ENCODE measurements around the gene MACF1.

The MACF1 gene

GRCh38 chr1:39385067-39385988 lies 180.8 kb downstream of the MACF1 start:
- Histone ChIP-seq H2AFZ (ENCODE audit: low read length) (no peak overlapping the region), H3K4me3 (ENCODE audit: low read length) (no peak overlapping the region), H3K9ac (ENCODE audit: low read length) (no peak overlapping the region), H3F3A (ENCODE audit: insufficient read depth, low read length) (no peaks in the 10 kb centered on the region), H3K27ac (ENCODE audit: low read length) (no peak overlapping the region), H4K20me1 (ENCODE audit: insufficient read depth, low read length) (no peaks in the 10 kb centered on the region), H3K4me1 (ENCODE audit: low read length) (no peaks in the 10 kb centered on the region), H3K36me3 (replicated peaks; ENCODE audit: insufficient read depth, low read length) (peaks cover 13% of the 10 kb centered on the region), H3K9me2 (replicated peaks; ENCODE audit: insufficient read depth, low read length) (no peaks in the 10 kb centered on the region), H3K9me3 (replicated peaks; ENCODE audit: insufficient read depth, low read length) (no peaks in the 10 kb centered on the region), H3K4me2 (ENCODE audit: low read depth, low read length) (no peak overlapping the region), H3K79me2 (ENCODE audit: low read length) (peaks cover 27% of the 10 kb centered on the region), H3K27me3 (replicated peaks; ENCODE audit: insufficient read depth, low read length) (no peaks in the 10 kb centered on the region)
- DNase-seq: no peak
- TF ChIP-seq EZH2phosphoT487 (IDR thresholded peaks at IDR 0.05; ENCODE audit: low read length) (no peak), CTCF (IDR thresholded peaks at IDR 0.05; ENCODE audit: low read length) (no peak), EZH2 (optimal IDR thresholded peaks at IDR 0.05; ENCODE audit: low read depth, low read length) (no peak)

- Histone ChIP-seq H3K36me3 (replicated peaks; ENCODE audit: insufficient read depth, low read length) (peaks cover 7% of the 10 kb centered on the region), H2AFZ (ENCODE audit: low read length) (no peak overlapping the region), H3K79me2 (ENCODE audit: low read length) (peaks cover 43% of the 10 kb centered on the region), H3K9me3 (replicated peaks; ENCODE audit: insufficient read depth, low read length) (no peaks in the 10 kb centered on the region), H3K27ac (ENCODE audit: low read length) (no peak overlapping the region), H3K27me3 (replicated peaks; ENCODE audit: insufficient read depth, low read length) (no peaks in the 10 kb centered on the region), H4K20me1 (ENCODE audit: insufficient read depth, low read length) (no peaks in the 10 kb centered on the region), H3K4me3 (ENCODE audit: low read length) (no peak overlapping the region), H3F3A (ENCODE audit: insufficient read depth, low read length) (no peaks in the 10 kb centered on the region), H3K9ac (ENCODE audit: low read length) (no peak overlapping the region), H3K9me2 (replicated peaks; ENCODE audit: insufficient read depth, low read length) (no peaks in the 10 kb centered on the region), H3K4me2 (ENCODE audit: low read depth, low read length) (no peak overlapping the region), H3K4me1 (ENCODE audit: low read length) (peaks cover 5% of the 10 kb centered on the region; the same call in 1 of the 2 replicates)
- DNase-seq: no peak
- TF ChIP-seq EZH2 (optimal IDR thresholded peaks at IDR 0.05; ENCODE audit: low read depth, low read length): no peak
- TF ChIP-seq CTCF (IDR thresholded peaks at IDR 0.05; ENCODE audit: low read length): no peak
Measured at GRCh38 chr1:39386997-39387396, 182.5 kb downstream of the MACF1 start.

- Histone ChIP-seq H3K36me3 (replicated peaks; ENCODE audit: insufficient read depth, low read length) (peaks cover 4% of the 10 kb centered on the region; the same call in 1 of the 2 replicates), H3K27ac (ENCODE audit: low read length) (no peak overlapping the region)
- DNase-seq: no peak
Measured at GRCh38 chr1:39387452-39387851, 183.0 kb downstream of the MACF1 start.

More at GRCh38 chr1:39387452-39387851, 183.0 kb downstream of the MACF1 start:
- no peaks in the 10 kb centered on the region for H3K9me2 ChIP-seq (replicated peaks; ENCODE audit: insufficient read depth, low read length)
- H3F3A ChIP-seq (ENCODE audit: insufficient read depth, low read length): no peaks in the 10 kb centered on the region
- H3K4me1 ChIP-seq (ENCODE audit: low read length): peaks cover 10% of the 10 kb centered on the region
- H3K9me3 ChIP-seq (replicated peaks; ENCODE audit: insufficient read depth, low read length): no peaks in the 10 kb centered on the region
- TF ChIP-seq EZH2phosphoT487 (IDR thresholded peaks at IDR 0.05; ENCODE audit: low read length): no peak
- TF ChIP-seq EZH2 (optimal IDR thresholded peaks at IDR 0.05; ENCODE audit: low read depth, low read length): no peak
- no peak for TF ChIP-seq CTCF (IDR thresholded peaks at IDR 0.05; ENCODE audit: low read length)
- H3K27me3 ChIP-seq (replicated peaks; ENCODE audit: insufficient read depth, low read length): no peaks in the 10 kb centered on the region
- H2AFZ ChIP-seq (ENCODE audit: low read length): no peak overlapping the region
- peaks cover 47% of the 10 kb centered on the region for H3K79me2 ChIP-seq (ENCODE audit: low read length)
- no peak overlapping the region for H3K9ac ChIP-seq (ENCODE audit: low read length)
- no peak overlapping the region for H3K4me2 ChIP-seq (ENCODE audit: low read depth, low read length)
- no peak overlapping the region for H3K4me3 ChIP-seq (ENCODE audit: low read length)
- H4K20me1 ChIP-seq (ENCODE audit: insufficient read depth, low read length): no peaks in the 10 kb centered on the region
